ENCODE measurements around the gene PTPN4. TPM values are rescaled to one million over a fixed set of nuclear protein-coding genes. Genes with fewer than 3 reads are reported as not detected.
A peak's percentile ranks its signal among the peaks of the same experiment; 100 is the strongest.

PTPN4 gene
- total and polyA plus RNA-seq, 2 of the 8 experiments (the other 6 are each of a cell fraction or from before 2014, with no cell fraction given): 28.5 to 105 TPM

DNA sequence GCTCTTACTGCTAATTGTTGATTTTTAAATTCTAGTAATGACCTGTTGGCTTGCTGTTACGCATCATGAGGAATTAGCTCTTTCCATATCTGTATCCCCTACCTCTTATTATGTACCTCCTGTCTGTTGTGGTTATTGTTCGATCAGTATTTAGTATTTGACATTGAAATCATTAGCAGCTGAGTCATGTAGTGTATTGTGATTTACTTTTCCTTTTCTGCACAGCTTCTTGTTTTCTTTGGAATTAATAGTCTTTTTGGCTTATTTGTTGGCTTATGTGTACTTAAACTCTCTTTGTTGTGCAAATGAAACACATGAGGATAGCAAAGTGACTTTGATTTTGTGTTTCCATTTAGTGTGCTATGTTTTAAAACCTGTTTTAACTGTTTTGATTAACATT is 257.5 kb downstream of the PTPN4 start:
- peaks cover 6 to 7% of the 10 kb centered on the region in 2 experiments for H4K20me1 ChIP-seq (replicated peaks in 1 of 2; ENCODE audit: control insufficient read depth in 1 of 2, insufficient read depth in 2 of 2, low read length in 2 of 2)
- H2BK20ac ChIP-seq (ENCODE audit: low read length): no peak overlapping the region
- no peak overlapping the region for H3K27ac ChIP-seq (ENCODE audit: low read depth, low read length)
- no peak overlapping the region for H3K23ac ChIP-seq (ENCODE audit: insufficient read length)
- no peak overlapping the region for H2BK15ac ChIP-seq (ENCODE audit: low read length)
- no peak overlapping the region for H4K91ac ChIP-seq (replicated peaks; ENCODE audit: insufficient read length, low read length)
- H3K23me2 ChIP-seq (ENCODE audit: low read depth, low read length): no peaks in the 10 kb centered on the region
- H3K14ac ChIP-seq (ENCODE audit: insufficient read length): no peak overlapping the region
- FAIRE-seq (peak; percentile 70), DNase-seq (ENCODE audit: low read depth in 1 of 2, low spot score in 2 of 2) (no peak)
- no peak for TF ChIP-seq BCL11A (IDR thresholded peaks at IDR 0.05; ENCODE audit: low read depth in 2 of 2, low read length in 2 of 2)
- TF ChIP-seq, protein P1, sequence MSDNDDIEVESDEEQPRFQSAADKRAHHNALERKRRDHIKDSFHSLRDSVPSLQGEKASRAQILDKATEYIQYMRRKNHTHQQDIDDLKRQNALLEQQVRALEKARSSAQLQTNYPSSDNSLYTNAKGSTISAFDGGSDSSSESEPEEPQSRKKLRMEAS (IDR thresholded peaks at IDR 0.05): no peak
- TF ChIP-seq TEAD4 (IDR thresholded peaks at IDR 0.05; ENCODE audit: low read depth, low read length): no peak
- H2AFZ ChIP-seq (ENCODE audit: low read length): no peak overlapping the region
- H4K8ac ChIP-seq (ENCODE audit: extremely low read depth, insufficient read depth, low read length): no peak overlapping the region
- 84% methylated on average over 2 of the region's 2 CpGs; no CpG with 5 or more reads in 1 of the 2 experiments for WGBS, 2 experiments (ENCODE audit: extremely low coverage in 1 of 2, insufficient coverage in 1 of 2, insufficient read length in 1 of 2, insufficient replicate concordance in 2 of 2, low coverage in 1 of 2, low lambda C conversion rate in 2 of 2, missing lambda C conversion rate in 1 of 2)
- ChIA-PET CTCF (ENCODE audit: partially characterized antibody) (interaction anchor here (1.0 to 1.8 kb wide), 2 partner anchors 10 to 158 kb away, joined by 3 to 6 read pairs; no protein-coding TSS in a partner anchor), POLR2A (ENCODE audit: partially characterized antibody) (interaction anchor here (1.1 to 1.4 kb wide), 2 partner anchors 13 to 17 kb away, joined by 4 to 5 read pairs; no protein-coding TSS in a partner anchor)
- H3K4ac ChIP-seq (replicated peaks; ENCODE audit: insufficient read length, low read depth, low read length): no peak overlapping the region
- no peak overlapping the region for H3K18ac ChIP-seq (ENCODE audit: extremely low read depth, low read length)
- no peak overlapping the region for H3K56ac ChIP-seq (replicated peaks; ENCODE audit: insufficient read length, low read depth, low read length)
- no peak overlapping the region for H2BK5ac ChIP-seq (ENCODE audit: low read depth, low read length)
- peak overlapping the region in 1 of 2 experiments; percentile 16; a peak in 1 of 4 replicates for H3K4me2 ChIP-seq (ENCODE audit: insufficient read depth in 1 of 2, low read depth in 2 of 2, low read length in 2 of 2)
- H3K36me3 ChIP-seq (ENCODE audit: control insufficient read depth in 2 of 4, insufficient read depth in 4 of 4, low read length in 3 of 4): no peaks in the 10 kb centered on the region; a peak in 3 of 8 replicates
- H3K27me3 ChIP-seq (replicated peaks in 1 of 4; ENCODE audit: control insufficient read depth in 3 of 4, extremely low read depth in 1 of 4, insufficient read depth in 3 of 4, low read length in 3 of 4): no peaks in the 10 kb centered on the region
- H2AK5ac ChIP-seq (ENCODE audit: low read depth, low read length): no peak overlapping the region
- no peak overlapping the region for H3K4me3 ChIP-seq (ENCODE audit: extremely low read depth in 1 of 4, insufficient read depth in 2 of 4, low read depth in 3 of 4, low read length in 4 of 4)
- H2BK12ac ChIP-seq (ENCODE audit: low read depth, low read length): no peak overlapping the region
- no peaks in the 10 kb centered on the region for H3K9me3 ChIP-seq (ENCODE audit: insufficient read depth in 2 of 2, low read depth in 1 of 2, low read length in 1 of 2)
- H3K79me1 ChIP-seq (ENCODE audit: low read depth, low read length): 0 out of 2 replicates have a peak, but pooled peaks cover 2% of the 10 kb centered on the region
- H3K4me1 ChIP-seq (replicated peaks in 1 of 4; ENCODE audit: control insufficient read depth in 3 of 4, insufficient read depth in 4 of 4, low read length in 3 of 4): peaks cover 0 to 6% (median 2%) of the 10 kb centered on the region in 4 experiments; a peak in 2 of 7 replicates
- H4K5ac ChIP-seq (ENCODE audit: insufficient read length, low read depth, low read length): peak overlapping the region; percentile 21
- H3K9ac ChIP-seq (replicated peaks in 1 of 4; ENCODE audit: extremely low read depth in 1 of 4, low read depth in 3 of 4, low read length in 3 of 4): no peak overlapping the region
- no peak overlapping the region for H2BK120ac ChIP-seq (replicated peaks; ENCODE audit: low read depth, low read length)
- peaks cover 5 to 73% of the 10 kb centered on the region in 2 experiments for H3K79me2 ChIP-seq (ENCODE audit: control insufficient read depth in 1 of 2, insufficient read depth in 2 of 2, low read length in 2 of 2)

All from H1 (cell line).